Vagina (tissue), 2 donors: ENCODE measurements around the gene BCL3. TPM values are rescaled to one million over a fixed set of nuclear protein-coding genes. Genes with fewer than 3 reads are reported as not detected.

Source experiments
- DNase-seq, 2 donors: peaks; one replicate each; pipeline ENCODE4 v3.0.0-alpha.2; 2017; ENCODE audit errors: extremely low spot score in 2 of 2
- H3K27ac ChIP-seq: fragments of 200-600 bp; sonication (generic); one replicate; pipeline ENCODE4 v1.5.1; 2019
- H3K27me3 ChIP-seq: fragments of 200-600 bp; sonication (generic); one replicate; pipeline ENCODE4 v1.5.1; 2019
- H3K36me3 ChIP-seq, 2 donors: fragments of 200-600 bp; sonication (generic); one replicate each; pipeline ENCODE4 v1.5.1; 2017 to 2019
- H3K4me1 ChIP-seq: fragments of 200-600 bp; sonication (generic); one replicate; pipeline ENCODE4 v1.5.1; 2019
- H3K4me3 ChIP-seq, 2 donors: fragments of 200-600 bp; sonication (generic); 1 replicate in 1 of 2; 2 replicates in 1 of 2; pipeline ENCODE4 v1.5.1; 2016 to 2019
- H3K9me3 ChIP-seq: fragments of 200-600 bp; sonication (generic); one replicate; pipeline ENCODE4 v1.5.1; 2019
- CTCF ChIP-seq, 3 experiments: fragments of 450-650 bp in 2 of 3; fragments of 200-600 bp in 1 of 3; sonication (generic) in 1 of 3; IDR thresholded peaks; one replicate each; pipeline ENCODE4 v1.5.1; 2017 to 2019; ENCODE audit warnings: antibody characterized with exemption in 3 of 3, mild to moderate bottlenecking in 2 of 3, moderate library complexity in 2 of 3
- POLR2A ChIP-seq, 2 donors: fragments of 450-650 bp; IDR thresholded peaks; one replicate each; pipeline ENCODE4 v1.6.1; 2017; ENCODE audit warnings: antibody characterized with exemption in 2 of 2, mild to moderate bottlenecking in 2 of 2, moderate library complexity in 2 of 2
- POLR2AphosphoS5 ChIP-seq, 2 donors: sonication (generic); formaldehyde crosslinking; IDR thresholded peaks; one replicate each; pipeline ENCODE4 v1.9.0; 2017; ENCODE audit warnings: antibody characterized with exemption in 2 of 2, mild to moderate bottlenecking in 2 of 2, low read depth in 1 of 2; ENCODE audit not compliant: insufficient read depth in 1 of 2
- intact Hi-C: fragments of 100-400 bp; cut with DNase I; formaldehyde crosslinking; loops from one replicate; pipeline ENCODE4 v1.15.1; 2023
- total RNA-seq: library from RNA; depleted of rRNA; stranded (reverse); fragments of >200 nt; gene quantifications from one replicate; pipeline ENCODE4 v1.2.3, GENCODE V29; 2016

BCL3 gene
- total RNA-seq, 1 donor from 2014 or later = 86.9 TPM

GRCh38 chr19:44782729-44783128 lies 34.2 kb downstream of the BCL3 start:
- H3K9me3 ChIP-seq = no peaks in the 10 kb centered on the region
- intact Hi-C loops = no loop called here
- no peak overlapping the region for H3K27ac ChIP-seq
- H3K4me3 ChIP-seq = no peak overlapping the region
- no peaks in the 10 kb centered on the region for H3K4me1 ChIP-seq
- TF ChIP-seq CTCF (IDR thresholded peaks at IDR 0.05) = no peak
- no peak for TF ChIP-seq POLR2A (IDR thresholded peaks at IDR 0.05)
- no peak for TF ChIP-seq POLR2AphosphoS5 (IDR thresholded peaks at IDR 0.05; ENCODE audit: insufficient read depth in 1 of 2, low read depth in 1 of 2)
- H3K36me3 ChIP-seq = no peaks in the 10 kb centered on the region
- H3K27me3 ChIP-seq = no peaks in the 10 kb centered on the region
- DNase-seq = no peak

GRCh38 chr19:44783545-44783944 lies 35.0 kb downstream of the BCL3 start:
- TF ChIP-seq CTCF (IDR thresholded peaks at IDR 0.05) = no peak
- no peak for TF ChIP-seq POLR2AphosphoS5 (IDR thresholded peaks at IDR 0.05; ENCODE audit: insufficient read depth in 1 of 2, low read depth in 1 of 2)
- no peak for TF ChIP-seq POLR2A (IDR thresholded peaks at IDR 0.05)
- Histone ChIP-seq H3K4me3 (no peak overlapping the region), H3K9me3 (no peaks in the 10 kb centered on the region), H3K4me1 (no peaks in the 10 kb centered on the region), H3K27ac (no peak overlapping the region), H3K36me3 (no peaks in the 10 kb centered on the region), H3K27me3 (no peaks in the 10 kb centered on the region)
- intact Hi-C loops = no loop called here
- DNase-seq = no peak

GRCh38 chr19:44785271-44785670 lies 36.8 kb downstream of the BCL3 start:
- Histone ChIP-seq H3K4me3 (no peak overlapping the region), H3K27ac (no peak overlapping the region), H3K9me3 (no peaks in the 10 kb centered on the region), H3K27me3 (no peaks in the 10 kb centered on the region), H3K36me3 (no peaks in the 10 kb centered on the region), H3K4me1 (no peaks in the 10 kb centered on the region)
- intact Hi-C loops = no loop called here
- TF ChIP-seq POLR2A (IDR thresholded peaks at IDR 0.05) (no peak), CTCF (IDR thresholded peaks at IDR 0.05) (no peak), POLR2AphosphoS5 (IDR thresholded peaks at IDR 0.05; ENCODE audit: insufficient read depth in 1 of 2, low read depth in 1 of 2) (no peak)
- no peak for DNase-seq

GRCh38 chr19:44785993-44786392 lies 37.5 kb downstream of the BCL3 start:
- no peaks in the 10 kb centered on the region for H3K9me3 ChIP-seq
- no peak overlapping the region for H3K27ac ChIP-seq
- no peak for DNase-seq
- H3K27me3 ChIP-seq = no peaks in the 10 kb centered on the region
- intact Hi-C loops = no loop called here
- no peak overlapping the region for H3K4me3 ChIP-seq
- H3K4me1 ChIP-seq = no peaks in the 10 kb centered on the region
- H3K36me3 ChIP-seq = no peaks in the 10 kb centered on the region
- TF ChIP-seq POLR2AphosphoS5 (IDR thresholded peaks at IDR 0.05; ENCODE audit: insufficient read depth in 1 of 2, low read depth in 1 of 2) (no peak), POLR2A (IDR thresholded peaks at IDR 0.05) (no peak), CTCF (IDR thresholded peaks at IDR 0.05) (no peak)

GRCh38 chr19:44788971-44789370 lies 40.5 kb downstream of the BCL3 start:
- intact Hi-C loops = no loop called here

More at GRCh38 chr19:44788971-44789370, 40.5 kb downstream of the BCL3 start:
- TF ChIP-seq POLR2A (IDR thresholded peaks at IDR 0.05) (no peak), CTCF (IDR thresholded peaks at IDR 0.05) (no peak), POLR2AphosphoS5 (IDR thresholded peaks at IDR 0.05; ENCODE audit: insufficient read depth in 1 of 2, low read depth in 1 of 2) (no peak)
- H3K9me3 ChIP-seq = no peaks in the 10 kb centered on the region
- no peaks in the 10 kb centered on the region for H3K4me1 ChIP-seq
- no peak overlapping the region for H3K27ac ChIP-seq
- H3K27me3 ChIP-seq = no peaks in the 10 kb centered on the region
- no peaks in the 10 kb centered on the region for H3K36me3 ChIP-seq
- DNase-seq = no peak
- no peak overlapping the region for H3K4me3 ChIP-seq
